ENCODE results near the gene RNF113A. TPM values are rescaled to one million over a fixed set of nuclear protein-coding genes. Genes with fewer than 3 reads are reported as not detected.

The RNF113A gene
- total RNA-seq (10 to 100 TPM in 3 of 10 donors, 1 to 10 TPM in 7; 5.6 to 10.9 (median 9.6) TPM), polyA plus RNA-seq (10 to 100 TPM; 12.6 to 13.8 TPM)
- long read RNA-seq, donor 1, transcript RNF113A-201 (1 exons, 1,353 nt) = major isoform, 14 of 14 reads
- long read RNA-seq, donor 1, partial matches to known transcripts = 0 of 14 reads
- long read RNA-seq, donor 1, other reads (novel, unspliced or antisense) = 0 of 14 reads
- long read RNA-seq, donor 2, transcript RNF113A-201 (1 exons, 1,353 nt) = major isoform, 13 of 13 reads
- long read RNA-seq, donor 2, partial matches to known transcripts = 0 of 13 reads
- long read RNA-seq, donor 2, other reads (novel, unspliced or antisense) = 0 of 13 reads
- long read RNA-seq, donor 3, transcript RNF113A-201 (1 exons, 1,353 nt) = major isoform, 14 of 14 reads
- long read RNA-seq, donor 3, partial matches to known transcripts = 0 of 14 reads
- long read RNA-seq, donor 3, other reads (novel, unspliced or antisense) = 0 of 14 reads

DNA sequence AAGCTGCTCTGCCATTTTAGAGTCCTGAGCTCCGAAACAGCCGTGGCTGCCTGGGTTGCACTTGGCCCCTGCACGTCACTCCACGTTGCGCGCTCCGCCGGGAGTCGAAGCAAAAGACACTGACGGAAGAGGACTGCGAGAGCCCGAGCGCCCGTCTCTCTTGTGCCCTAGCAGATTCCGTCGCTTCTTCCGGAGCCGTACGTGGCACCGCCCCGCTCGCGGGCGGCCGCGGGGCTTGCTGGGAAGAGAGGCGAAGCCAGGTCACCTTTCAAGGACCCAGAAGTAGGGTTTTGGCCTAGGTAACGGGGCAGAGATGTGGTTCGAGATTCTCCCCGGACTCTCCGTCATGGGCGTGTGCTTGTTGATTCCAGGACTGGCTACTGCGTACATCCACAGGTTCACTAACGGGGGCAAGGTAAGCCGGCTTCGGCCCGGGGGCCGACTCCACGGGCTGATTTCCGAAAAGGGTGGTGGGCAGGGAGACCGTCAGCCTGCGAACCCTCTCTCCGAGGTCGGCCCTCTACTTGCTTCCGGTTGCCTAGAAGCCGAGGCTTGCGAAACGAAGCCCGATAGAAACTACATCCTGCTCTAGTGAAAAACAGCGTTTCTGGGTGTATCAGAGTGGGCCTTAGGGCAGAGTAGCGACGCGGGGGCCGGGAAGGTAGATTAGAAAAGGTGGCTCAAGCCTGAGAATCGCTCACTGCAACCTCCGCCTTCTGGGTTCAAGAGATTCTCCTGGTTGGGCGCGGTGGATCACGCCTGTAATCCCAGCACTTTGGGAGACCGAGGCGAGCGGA, at the start of gene RNF113A, which contains the start of gene NDUFA1:
RNF113A (minus strand) TSS at position 135 of the 797 bp plus-strand sequence; CDS start at position 15, 120 bp downstream.
NDUFA1 (plus strand) TSS at position 234 of the 797 bp plus-strand sequence; CDS start at position 314, 80 bp downstream.
- H3K27ac ChIP-seq = peak within 1 kb of the TSS; percentile 89 to 97 (median 94)
- intact Hi-C loops (cut with DNase I) = loop anchor here in 8 of 10 donors (1.0 to 10.0 kb wide), 6 partner anchors 18 to 87 kb away; partner anchors contain the start of genes RPL39 (in 5 of the 8) and UPF3B (in 2 of the 8)
- TF ChIP-seq, protein P1, sequence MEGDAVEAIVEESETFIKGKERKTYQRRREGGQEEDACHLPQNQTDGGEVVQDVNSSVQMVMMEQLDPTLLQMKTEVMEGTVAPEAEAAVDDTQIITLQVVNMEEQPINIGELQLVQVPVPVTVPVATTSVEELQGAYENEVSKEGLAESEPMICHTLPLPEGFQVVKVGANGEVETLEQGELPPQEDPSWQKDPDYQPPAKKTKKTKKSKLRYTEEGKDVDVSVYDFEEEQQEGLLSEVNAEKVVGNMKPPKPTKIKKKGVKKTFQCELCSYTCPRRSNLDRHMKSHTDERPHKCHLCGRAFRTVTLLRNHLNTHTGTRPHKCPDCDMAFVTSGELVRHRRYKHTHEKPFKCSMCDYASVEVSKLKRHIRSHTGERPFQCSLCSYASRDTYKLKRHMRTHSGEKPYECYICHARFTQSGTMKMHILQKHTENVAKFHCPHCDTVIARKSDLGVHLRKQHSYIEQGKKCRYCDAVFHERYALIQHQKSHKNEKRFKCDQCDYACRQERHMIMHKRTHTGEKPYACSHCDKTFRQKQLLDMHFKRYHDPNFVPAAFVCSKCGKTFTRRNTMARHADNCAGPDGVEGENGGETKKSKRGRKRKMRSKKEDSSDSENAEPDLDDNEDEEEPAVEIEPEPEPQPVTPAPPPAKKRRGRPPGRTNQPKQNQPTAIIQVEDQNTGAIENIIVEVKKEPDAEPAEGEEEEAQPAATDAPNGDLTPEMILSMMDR (IDR thresholded peaks at IDR 0.05) = no peak
- 0 to 1% methylated on average over 47 to 62 of the region's 62 CpGs for WGBS, 2 donors
- no peaks in the 10 kb centered on the region for H3K9me3 ChIP-seq
- ATAC-seq (peak; percentile 96 to 99 (median 98)), DNase-seq (peak; percentile 77 to 85)
- peaks cover 0 to 29% (median 8%) of the 10 kb centered on the region in 9 donors for H3K4me1 ChIP-seq
- no peaks in the 10 kb centered on the region for H3K27me3 ChIP-seq
- H3K4me3 ChIP-seq = peak within 1 kb of the TSS; percentile 50 to 81 (median 68)
- H3K36me3 ChIP-seq = peaks cover 0 to 27% (median 0%) of the 10 kb centered on the region in 9 donors

DNA sequence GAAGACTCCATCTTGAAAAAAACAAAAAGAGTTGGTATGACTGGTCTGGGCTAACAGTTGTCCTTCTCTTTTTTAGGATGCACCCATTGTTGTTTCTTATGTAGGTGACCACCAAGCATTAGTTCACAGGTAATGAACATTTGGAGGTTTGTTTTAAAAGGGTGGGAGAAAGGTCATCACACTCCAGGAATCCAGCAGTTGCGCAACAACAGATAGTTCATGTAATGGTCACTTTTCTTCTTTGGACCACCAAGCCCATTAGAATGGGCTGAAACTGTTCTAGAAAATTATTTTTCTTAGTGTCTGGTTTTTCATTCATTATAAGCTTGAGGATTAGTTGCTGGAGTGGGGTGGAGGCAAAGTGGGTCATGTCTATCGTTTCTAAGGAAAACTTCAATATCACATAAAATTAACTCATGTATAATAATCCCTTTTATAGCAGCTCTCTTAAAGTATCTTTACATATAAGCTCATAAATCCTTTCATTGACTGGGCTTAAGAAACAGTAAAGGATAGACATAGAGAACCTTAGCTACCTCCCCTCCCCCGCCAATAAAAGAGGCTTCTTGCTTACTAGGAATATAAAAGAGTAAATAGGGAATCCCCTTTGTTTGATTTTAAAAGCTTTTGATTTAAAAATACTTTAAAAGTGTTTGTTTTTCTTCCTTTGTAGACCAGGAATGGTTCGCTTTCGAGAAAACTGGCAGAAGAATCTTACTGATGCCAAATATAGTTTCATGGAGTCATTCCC, 48.5 kb upstream of the RNF113A start:
- H3K36me3 ChIP-seq = peaks cover 0 to 19% (median 0%) of the 10 kb centered on the region in 9 donors
- WGBS, 2 donors = 80 to 93% methylated on average over 5 of the region's 5 CpGs
- no peaks in the 10 kb centered on the region for H3K9me3 ChIP-seq
- H3K4me3 ChIP-seq = no peak overlapping the region
- intact Hi-C loops (cut with DNase I) = no loop called here
- no peaks in the 10 kb centered on the region for H3K4me1 ChIP-seq
- ATAC-seq (no peak), DNase-seq (no peak)
- TF ChIP-seq, protein P1 (IDR thresholded peaks at IDR 0.05) = no peak
- no peak overlapping the region for H3K27ac ChIP-seq
- peaks cover 0 to 1% (median 0%) of the 10 kb centered on the region in 7 donors for H3K27me3 ChIP-seq

DNA sequence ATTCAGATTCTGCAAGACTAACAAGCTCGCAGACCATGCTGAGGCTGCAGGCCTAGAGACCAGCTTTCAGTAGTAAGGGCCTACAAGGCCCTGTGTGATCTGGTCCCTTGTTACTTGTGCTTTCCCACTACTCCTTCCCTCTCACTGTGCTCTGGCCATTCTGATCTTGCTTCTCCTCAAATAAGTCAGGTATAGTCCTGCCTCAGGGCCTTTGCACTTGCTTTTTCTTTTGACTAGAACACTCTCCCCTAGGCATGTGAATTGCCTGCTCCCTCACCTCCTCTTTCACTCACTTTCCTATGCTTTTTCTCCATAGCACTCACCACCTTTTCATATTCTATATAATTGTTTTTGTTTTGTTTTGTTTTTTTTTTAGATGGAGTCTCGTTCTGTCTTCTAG, 46.3 kb upstream of the RNF113A start:
- no peaks in the 10 kb centered on the region for H3K4me1 ChIP-seq
- no peak for DNase-seq
- intact Hi-C loops (cut with DNase I) = no loop called here
- H3K27me3 ChIP-seq = peaks cover 0 to 3% (median 0%) of the 10 kb centered on the region in 7 donors
- no peak overlapping the region for H3K4me3 ChIP-seq
- H3K36me3 ChIP-seq = no peaks in the 10 kb centered on the region
- no peaks in the 10 kb centered on the region for H3K9me3 ChIP-seq
- no peak overlapping the region for H3K27ac ChIP-seq
- ATAC-seq = no peak
- TF ChIP-seq, protein P1 (IDR thresholded peaks at IDR 0.05) = no peak
- WGBS, 2 donors = 88 to 98% methylated on average over 2 of the region's 2 CpGs

All from heart right ventricle (tissue), 16 donors.